ENCODE results near the gene GPR152.
A peak's percentile ranks its signal among the peaks of the same experiment; 100 is the strongest.

Gene GPR152

DNA sequence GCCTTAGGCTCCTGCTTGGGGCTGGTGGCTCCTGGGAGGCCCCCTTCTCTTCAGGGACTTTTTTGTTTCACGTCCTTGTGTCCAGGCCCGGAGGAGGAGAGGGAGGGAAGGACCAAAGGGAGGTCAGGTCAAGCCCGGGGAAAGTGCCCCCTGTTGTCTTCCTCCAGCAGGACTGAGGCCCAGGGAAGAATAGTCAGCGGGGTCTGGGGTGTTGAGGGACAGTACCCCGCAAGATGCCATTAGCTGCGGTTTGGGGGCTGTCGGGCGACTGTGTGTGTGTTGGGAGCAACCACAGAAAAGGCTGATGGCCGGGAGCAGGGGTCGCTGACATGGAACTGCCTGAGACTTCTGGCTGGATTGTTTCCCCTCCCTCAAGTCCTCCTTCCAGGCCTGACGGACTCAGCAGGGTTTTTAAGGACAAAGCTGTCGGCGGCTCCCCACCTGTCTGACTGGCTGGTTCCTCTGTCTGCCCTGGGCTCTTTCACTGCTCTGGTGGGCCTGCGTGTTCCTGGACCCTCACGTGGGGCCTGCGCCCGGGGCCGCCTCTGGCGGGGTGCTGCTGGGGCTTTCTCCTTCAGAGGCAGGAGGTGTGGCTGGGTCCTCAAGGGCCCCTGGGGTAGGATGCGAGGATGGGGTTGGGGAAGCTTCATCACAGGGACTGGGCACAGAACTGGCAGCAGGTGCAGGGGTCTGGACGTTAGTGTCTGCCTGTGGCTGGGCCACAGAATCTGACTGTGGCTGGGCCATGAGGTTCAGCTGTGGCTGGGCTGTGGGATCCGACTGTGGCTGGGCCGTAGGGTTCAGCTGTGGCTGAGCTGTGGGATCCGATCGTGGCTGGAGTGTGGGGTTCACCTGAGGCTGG lies 1.5 kb downstream of the GPR152 start:
- TF ChIP-seq, protein P1, sequence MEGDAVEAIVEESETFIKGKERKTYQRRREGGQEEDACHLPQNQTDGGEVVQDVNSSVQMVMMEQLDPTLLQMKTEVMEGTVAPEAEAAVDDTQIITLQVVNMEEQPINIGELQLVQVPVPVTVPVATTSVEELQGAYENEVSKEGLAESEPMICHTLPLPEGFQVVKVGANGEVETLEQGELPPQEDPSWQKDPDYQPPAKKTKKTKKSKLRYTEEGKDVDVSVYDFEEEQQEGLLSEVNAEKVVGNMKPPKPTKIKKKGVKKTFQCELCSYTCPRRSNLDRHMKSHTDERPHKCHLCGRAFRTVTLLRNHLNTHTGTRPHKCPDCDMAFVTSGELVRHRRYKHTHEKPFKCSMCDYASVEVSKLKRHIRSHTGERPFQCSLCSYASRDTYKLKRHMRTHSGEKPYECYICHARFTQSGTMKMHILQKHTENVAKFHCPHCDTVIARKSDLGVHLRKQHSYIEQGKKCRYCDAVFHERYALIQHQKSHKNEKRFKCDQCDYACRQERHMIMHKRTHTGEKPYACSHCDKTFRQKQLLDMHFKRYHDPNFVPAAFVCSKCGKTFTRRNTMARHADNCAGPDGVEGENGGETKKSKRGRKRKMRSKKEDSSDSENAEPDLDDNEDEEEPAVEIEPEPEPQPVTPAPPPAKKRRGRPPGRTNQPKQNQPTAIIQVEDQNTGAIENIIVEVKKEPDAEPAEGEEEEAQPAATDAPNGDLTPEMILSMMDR (conservative IDR thresholded peaks at IDR 0.05; ENCODE audit: control insufficient read depth, insufficient read depth, low read depth, low read length) = no peak
- H3K4me3 ChIP-seq (ENCODE audit: control insufficient read depth, low read depth, low read length) = no peak overlapping the region
- DNase-seq (ENCODE audit: low read depth) = no peak

DNA sequence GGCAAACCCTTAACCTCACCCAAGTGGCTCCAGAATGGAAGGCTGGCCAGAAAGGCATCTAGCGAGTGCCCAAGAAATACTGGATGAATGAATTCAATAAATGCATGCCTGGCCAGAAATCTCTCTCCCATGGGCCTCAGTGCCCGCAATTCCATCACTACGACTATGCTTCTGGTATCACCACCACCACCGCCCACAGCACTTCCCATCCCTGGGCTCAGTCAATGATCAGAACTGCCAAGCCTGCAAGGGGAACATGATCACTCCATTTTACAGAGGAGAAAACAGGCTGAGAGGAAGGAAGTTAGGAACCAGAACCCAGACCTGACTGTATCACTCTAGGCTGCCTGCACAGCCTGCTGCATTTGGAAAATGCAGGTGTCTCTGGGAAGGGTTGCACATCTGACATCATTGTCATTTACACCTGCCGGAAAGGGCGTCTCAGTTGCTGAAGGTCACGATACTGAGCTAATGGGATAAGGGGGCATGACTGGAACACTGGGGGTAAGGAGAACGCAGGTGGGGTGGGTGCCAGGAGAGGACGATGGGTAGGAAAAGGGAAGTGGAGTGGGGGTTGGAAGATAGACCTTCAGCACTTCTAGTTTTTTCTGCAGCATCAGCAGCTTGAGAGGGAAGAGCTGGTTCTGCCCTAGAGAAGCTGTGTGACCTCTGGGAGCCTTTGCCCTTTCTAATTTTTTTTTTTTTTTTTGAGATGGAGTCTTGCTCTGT lies 3.2 kb downstream of the GPR152 start:
- DNase-seq (ENCODE audit: low read depth) = no peak
- TF ChIP-seq, protein P1 (conservative IDR thresholded peaks at IDR 0.05; ENCODE audit: control insufficient read depth, insufficient read depth, low read depth, low read length) = no peak
- no peak overlapping the region for H3K4me3 ChIP-seq (ENCODE audit: control insufficient read depth, low read depth, low read length)

DNA sequence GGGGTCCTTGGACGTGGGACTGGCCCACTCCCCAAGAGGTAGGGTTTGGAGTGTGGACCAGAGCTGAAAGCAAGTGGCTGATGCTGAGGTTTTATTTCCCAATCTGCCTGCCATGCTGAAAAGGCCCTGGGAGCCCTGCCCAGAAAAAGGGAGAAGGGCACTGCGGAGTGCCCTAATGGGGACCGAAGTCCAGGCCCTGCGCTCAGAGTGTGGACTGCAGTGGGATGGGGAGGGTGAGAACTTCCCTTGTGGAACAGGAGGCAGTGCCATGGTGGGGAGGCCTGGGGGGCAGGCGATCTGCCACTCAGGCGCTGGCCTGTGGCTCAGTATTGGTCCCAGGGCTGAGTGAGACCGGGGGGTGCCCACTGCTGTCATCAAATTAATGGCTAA lies 4.3 kb downstream of the GPR152 start:
- TF ChIP-seq, protein P1 (conservative IDR thresholded peaks at IDR 0.05; ENCODE audit: control insufficient read depth, insufficient read depth, low read depth, low read length) = no peak
- DNase-seq (ENCODE audit: low read depth) = no peak
- no peak overlapping the region for H3K4me3 ChIP-seq (ENCODE audit: control insufficient read depth, low read depth, low read length)

DNA sequence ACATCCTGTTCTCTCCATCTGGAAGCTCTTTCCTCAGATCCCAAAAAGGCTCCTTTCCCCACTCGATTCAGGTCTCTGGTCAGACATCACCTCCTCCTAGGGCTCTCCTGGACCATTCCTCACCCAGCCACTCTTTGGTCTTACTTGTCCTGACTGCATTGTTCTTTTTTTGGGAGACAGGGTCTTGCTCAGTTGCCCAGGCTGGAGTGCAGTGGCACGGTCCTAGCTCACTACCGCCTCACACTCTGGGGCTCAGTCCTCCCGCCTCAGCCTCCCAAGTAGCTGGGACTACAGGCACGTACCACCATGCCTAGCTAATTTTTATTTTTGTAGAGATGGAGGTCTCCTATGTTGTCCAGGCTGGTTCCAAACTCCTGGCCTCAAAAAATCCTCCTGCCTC lies 7.0 kb downstream of the GPR152 start:
- H3K4me3 ChIP-seq (ENCODE audit: control insufficient read depth, low read depth, low read length) = no peak overlapping the region
- no peak for DNase-seq (ENCODE audit: low read depth)
- TF ChIP-seq, protein P1 (conservative IDR thresholded peaks at IDR 0.05; ENCODE audit: control insufficient read depth, insufficient read depth, low read depth, low read length) = no peak

DNA sequence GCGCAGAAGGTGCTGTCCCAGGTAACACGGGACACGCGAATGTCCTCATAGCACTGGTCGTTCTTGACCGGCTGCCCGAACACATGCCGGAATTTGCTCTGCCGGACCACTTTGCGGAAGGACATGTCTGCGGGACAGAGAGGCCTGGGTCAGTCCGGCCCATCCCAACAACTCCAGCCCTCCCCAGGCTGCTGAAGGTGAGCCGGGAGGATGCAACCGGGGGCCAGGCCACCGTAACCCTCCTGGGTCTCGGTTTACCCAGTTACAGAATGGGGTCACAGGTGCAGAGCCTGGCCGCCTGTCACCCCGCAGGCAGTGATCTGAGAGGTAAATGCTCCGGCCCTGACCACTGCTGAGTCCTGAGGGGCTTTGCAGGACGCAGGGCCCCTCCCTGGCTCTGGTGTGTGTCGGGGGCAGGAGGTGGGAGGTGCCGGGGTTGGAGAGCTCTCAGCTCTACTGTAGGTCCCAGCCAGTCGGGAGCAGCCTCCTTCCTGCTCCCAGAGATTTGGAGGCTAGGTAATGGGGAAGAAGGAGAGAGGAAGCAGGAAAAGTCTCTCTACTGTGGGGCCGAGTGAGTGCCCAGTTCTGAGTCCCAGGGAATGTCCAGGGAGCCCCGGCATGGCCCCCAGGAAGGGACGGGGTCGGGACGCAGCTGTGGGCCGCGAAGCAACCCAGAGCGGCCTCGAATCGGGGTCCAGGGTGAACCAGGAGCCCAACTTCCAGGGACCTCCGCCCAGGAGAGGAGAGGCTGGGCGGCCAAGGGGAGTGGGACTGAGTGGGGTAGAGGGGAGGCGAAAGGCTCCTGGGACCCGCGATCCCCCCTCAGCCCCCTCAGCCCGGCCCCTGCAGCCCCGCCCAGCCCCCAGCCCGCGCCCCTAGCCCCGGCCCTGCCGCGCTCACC lies 9.8 kb downstream of the GPR152 start:
- TF ChIP-seq, protein P1 (conservative IDR thresholded peaks at IDR 0.05; ENCODE audit: control insufficient read depth, insufficient read depth, low read depth, low read length) = no peak
- no peak for DNase-seq (ENCODE audit: low read depth)
- peak overlapping the region; percentile 78 for H3K4me3 ChIP-seq (ENCODE audit: control insufficient read depth, low read depth, low read length)

DNA sequence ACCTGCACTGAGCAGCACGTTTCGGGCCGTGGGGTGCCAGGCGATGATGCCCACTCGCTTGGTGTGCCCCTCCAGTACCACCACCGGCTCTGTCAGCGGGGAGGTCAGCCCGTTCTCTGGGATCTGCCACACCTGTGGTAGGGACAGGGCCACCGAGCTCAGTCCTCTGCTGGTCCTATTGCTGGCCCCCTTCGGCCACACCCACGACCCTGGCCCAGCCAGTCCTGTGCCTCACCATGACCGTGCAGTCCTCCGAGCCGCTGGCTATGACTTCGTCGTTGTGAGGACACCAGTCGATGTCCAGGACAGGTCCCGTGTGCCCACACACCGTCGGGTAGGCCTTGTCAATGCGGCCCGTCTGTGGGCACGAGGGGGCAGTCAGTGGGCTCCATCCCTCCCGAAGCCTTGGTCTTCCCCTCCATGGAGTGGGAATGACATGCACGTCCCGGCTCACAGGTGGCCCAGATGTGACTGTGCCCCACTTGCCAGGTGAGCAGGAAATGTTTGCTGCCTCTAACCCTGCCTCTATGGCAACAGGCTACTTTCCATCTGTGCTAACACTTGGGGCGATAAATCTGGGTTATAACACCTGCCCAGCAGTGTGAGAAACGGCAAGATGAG lies 10.7 kb downstream of the GPR152 start:
- TF ChIP-seq, protein P1 (conservative IDR thresholded peaks at IDR 0.05; ENCODE audit: control insufficient read depth, insufficient read depth, low read depth, low read length) = no peak
- no peak for DNase-seq (ENCODE audit: low read depth)
- H3K4me3 ChIP-seq (ENCODE audit: control insufficient read depth, low read depth, low read length) = no peak overlapping the region
